GM23338 (cell line): ENCODE results near the gene GNB1L. TPM values are rescaled to one million over a fixed set of nuclear protein-coding genes. Genes with fewer than 3 reads are reported as not detected.

Source experiments
- CTCF ChIP-seq, 2 experiments: fragments of 200-600 bp in 1 of 2; sonication (generic) in 1 of 2; conservative IDR thresholded peaks; 2 replicates each; pipeline versions ENCODE4 v1.5.1 to v1.6.1; 2016 to 2017; ENCODE audit warnings: antibody characterized with exemption in 2 of 2, low read depth in 2 of 2, mild to moderate bottlenecking in 2 of 2, moderate library complexity in 1 of 2
- NANOG ChIP-seq: IDR thresholded peaks from 2 replicates; pipeline ENCODE4 v1.6.1; 2016; ENCODE audit warnings: antibody characterized with exemption, borderline replicate concordance
- polyA plus RNA-seq: library from polyadenylated mRNA; unstranded; fragments of >200 nt; fragmentation: Nextera tagmentation; extraction: Ambion mirVana; gene quantifications from 2 replicates; pipeline ENCODE4 v1.2.1, GENCODE V29; 2016
- total RNA-seq: library from RNA; depleted of rRNA; stranded (reverse); fragments of >200 nt; shearing (Covaris generic); gene quantifications from 2 replicates; pipeline ENCODE4 v1.2.3, GENCODE V29; 2014
- TF ChIP-seq, protein P1 (sequence below): fragments of 250-450 bp; sonication (Bioruptor Pico); IDR thresholded peaks from 2 replicates; pipeline ENCODE4 v1.5.0; 2020; ENCODE audit warnings: mild to moderate bottlenecking, moderate library complexity
- TF ChIP-seq, protein P2 (sequence below): IDR thresholded peaks from one replicate; pipeline ENCODE4 v1.6.1; 2018; ENCODE audit warnings: antibody characterized with exemption; ENCODE audit not compliant: unreplicated experiment

The GNB1L gene
- total and polyA plus RNA-seq, 2 experiments from 2014 or later: 15.2 to 27.8 TPM

DNA sequence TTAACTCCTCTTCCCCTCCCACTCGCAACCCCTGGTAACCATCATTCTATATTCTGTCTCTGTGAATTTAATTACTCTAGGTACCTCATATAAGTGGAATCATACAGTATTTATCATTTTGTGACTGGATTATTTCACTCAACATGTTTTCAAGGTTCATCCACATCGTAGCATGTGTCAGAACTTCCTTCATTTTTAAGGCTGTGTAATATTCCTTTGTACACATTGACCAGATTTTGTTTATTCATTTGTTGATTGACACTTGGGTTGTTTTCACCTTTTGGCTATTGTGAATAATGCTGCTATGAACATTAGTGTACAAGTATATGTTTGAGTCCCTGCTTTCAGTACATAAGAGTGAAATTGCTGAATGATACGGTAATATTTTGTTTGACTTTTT, 2.7 kb upstream of the GNB1L start (continued):
- TF ChIP-seq, protein P1, sequence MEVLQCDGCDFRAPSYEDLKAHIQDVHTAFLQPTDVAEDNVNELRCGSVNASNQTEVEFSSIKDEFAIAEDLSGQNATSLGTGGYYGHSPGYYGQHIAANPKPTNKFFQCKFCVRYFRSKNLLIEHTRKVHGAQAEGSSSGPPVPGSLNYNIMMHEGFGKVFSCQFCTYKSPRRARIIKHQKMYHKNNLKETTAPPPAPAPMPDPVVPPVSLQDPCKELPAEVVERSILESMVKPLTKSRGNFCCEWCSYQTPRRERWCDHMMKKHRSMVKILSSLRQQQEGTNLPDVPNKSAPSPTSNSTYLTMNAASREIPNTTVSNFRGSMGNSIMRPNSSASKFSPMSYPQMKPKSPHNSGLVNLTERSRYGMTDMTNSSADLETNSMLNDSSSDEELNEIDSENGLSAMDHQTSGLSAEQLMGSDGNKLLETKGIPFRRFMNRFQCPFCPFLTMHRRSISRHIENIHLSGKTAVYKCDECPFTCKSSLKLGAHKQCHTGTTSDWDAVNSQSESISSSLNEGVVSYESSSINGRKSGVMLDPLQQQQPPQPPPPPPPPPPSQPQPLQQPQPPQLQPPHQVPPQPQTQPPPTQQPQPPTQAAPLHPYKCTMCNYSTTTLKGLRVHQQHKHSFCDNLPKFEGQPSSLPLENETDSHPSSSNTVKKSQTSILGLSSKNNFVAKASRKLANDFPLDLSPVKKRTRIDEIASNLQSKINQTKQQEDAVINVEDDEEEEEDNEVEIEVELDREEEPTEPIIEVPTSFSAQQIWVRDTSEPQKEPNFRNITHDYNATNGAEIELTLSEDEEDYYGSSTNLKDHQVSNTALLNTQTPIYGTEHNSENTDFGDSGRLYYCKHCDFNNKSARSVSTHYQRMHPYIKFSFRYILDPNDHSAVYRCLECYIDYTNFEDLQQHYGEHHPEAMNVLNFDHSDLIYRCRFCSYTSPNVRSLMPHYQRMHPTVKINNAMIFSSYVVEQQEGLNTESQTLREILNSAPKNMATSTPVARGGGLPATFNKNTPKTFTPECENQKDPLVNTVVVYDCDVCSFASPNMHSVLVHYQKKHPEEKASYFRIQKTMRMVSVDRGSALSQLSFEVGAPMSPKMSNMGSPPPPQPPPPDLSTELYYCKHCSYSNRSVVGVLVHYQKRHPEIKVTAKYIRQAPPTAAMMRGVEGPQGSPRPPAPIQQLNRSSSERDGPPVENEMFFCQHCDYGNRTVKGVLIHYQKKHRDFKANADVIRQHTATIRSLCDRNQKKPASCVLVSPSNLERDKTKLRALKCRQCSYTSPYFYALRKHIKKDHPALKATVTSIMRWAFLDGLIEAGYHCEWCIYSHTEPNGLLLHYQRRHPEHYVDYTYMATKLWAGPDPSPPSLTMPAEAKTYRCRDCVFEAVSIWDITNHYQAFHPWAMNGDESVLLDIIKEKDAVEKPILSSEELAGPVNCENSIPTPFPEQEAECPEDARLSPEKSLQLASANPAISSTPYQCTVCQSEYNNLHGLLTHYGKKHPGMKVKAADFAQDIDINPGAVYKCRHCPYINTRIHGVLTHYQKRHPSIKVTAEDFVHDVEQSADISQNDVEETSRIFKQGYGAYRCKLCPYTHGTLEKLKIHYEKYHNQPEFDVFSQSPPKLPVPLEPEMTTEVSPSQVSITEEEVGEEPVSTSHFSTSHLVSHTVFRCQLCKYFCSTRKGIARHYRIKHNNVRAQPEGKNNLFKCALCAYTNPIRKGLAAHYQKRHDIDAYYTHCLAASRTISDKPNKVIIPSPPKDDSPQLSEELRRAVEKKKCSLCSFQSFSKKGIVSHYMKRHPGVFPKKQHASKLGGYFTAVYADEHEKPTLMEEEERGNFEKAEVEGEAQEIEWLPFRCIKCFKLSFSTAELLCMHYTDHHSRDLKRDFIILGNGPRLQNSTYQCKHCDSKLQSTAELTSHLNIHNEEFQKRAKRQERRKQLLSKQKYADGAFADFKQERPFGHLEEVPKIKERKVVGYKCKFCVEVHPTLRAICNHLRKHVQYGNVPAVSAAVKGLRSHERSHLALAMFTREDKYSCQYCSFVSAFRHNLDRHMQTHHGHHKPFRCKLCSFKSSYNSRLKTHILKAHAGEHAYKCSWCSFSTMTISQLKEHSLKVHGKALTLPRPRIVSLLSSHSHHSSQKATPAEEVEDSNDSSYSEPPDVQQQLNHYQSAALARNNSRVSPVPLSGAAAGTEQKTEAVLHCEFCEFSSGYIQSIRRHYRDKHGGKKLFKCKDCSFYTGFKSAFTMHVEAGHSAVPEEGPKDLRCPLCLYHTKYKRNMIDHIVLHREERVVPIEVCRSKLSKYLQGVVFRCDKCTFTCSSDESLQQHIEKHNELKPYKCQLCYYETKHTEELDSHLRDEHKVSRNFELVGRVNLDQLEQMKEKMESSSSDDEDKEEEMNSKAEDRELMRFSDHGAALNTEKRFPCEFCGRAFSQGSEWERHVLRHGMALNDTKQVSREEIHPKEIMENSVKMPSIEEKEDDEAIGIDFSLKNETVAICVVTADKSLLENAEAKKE (CRISPR knock-in tag): no peak
- no peak for TF ChIP-seq NANOG
- TF ChIP-seq, protein P2, sequence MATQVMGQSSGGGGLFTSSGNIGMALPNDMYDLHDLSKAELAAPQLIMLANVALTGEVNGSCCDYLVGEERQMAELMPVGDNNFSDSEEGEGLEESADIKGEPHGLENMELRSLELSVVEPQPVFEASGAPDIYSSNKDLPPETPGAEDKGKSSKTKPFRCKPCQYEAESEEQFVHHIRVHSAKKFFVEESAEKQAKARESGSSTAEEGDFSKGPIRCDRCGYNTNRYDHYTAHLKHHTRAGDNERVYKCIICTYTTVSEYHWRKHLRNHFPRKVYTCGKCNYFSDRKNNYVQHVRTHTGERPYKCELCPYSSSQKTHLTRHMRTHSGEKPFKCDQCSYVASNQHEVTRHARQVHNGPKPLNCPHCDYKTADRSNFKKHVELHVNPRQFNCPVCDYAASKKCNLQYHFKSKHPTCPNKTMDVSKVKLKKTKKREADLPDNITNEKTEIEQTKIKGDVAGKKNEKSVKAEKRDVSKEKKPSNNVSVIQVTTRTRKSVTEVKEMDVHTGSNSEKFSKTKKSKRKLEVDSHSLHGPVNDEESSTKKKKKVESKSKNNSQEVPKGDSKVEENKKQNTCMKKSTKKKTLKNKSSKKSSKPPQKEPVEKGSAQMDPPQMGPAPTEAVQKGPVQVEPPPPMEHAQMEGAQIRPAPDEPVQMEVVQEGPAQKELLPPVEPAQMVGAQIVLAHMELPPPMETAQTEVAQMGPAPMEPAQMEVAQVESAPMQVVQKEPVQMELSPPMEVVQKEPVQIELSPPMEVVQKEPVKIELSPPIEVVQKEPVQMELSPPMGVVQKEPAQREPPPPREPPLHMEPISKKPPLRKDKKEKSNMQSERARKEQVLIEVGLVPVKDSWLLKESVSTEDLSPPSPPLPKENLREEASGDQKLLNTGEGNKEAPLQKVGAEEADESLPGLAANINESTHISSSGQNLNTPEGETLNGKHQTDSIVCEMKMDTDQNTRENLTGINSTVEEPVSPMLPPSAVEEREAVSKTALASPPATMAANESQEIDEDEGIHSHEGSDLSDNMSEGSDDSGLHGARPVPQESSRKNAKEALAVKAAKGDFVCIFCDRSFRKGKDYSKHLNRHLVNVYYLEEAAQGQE: no peak
- TF ChIP-seq CTCF (conservative IDR thresholded peaks at IDR 0.05; ENCODE audit: low read depth in 2 of 2): no peak
